SW480 (cell line): ENCODE measurements around the gene OMD.

ENCODE experiments used
- DNase-seq: peaks from one replicate; pipeline ENCODE4 v3.0.0-alpha.2; 2016; ENCODE audit warnings: low spot score

OMD gene, protein sequence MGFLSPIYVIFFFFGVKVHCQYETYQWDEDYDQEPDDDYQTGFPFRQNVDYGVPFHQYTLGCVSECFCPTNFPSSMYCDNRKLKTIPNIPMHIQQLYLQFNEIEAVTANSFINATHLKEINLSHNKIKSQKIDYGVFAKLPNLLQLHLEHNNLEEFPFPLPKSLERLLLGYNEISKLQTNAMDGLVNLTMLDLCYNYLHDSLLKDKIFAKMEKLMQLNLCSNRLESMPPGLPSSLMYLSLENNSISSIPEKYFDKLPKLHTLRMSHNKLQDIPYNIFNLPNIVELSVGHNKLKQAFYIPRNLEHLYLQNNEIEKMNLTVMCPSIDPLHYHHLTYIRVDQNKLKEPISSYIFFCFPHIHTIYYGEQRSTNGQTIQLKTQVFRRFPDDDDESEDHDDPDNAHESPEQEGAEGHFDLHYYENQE

DNA sequence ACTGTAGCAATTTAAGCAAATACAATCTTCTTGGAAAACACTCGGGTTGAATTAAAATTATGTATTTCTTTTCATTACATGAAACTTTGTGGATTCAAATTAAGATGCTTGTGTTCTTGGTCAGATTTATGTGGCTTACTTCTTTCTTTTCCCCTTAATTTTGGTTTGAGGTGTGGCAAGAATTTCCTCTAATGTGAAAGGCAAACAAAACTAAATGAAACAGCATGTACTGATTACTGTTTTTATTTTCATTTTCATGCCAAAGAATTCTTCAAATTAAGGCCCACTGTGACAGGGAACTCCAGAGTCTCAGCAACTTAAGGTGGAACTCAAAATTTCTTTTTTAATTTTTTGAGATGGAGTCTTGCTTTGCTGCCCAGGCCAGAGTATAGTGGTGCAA lies at the start of gene OMD:
TSS of gene OMD (minus strand) at position 132 of the 400 bp plus-strand sequence. CDS start 6,913 bp downstream, outside the sequence.
- DNase-seq = no peak

DNA sequence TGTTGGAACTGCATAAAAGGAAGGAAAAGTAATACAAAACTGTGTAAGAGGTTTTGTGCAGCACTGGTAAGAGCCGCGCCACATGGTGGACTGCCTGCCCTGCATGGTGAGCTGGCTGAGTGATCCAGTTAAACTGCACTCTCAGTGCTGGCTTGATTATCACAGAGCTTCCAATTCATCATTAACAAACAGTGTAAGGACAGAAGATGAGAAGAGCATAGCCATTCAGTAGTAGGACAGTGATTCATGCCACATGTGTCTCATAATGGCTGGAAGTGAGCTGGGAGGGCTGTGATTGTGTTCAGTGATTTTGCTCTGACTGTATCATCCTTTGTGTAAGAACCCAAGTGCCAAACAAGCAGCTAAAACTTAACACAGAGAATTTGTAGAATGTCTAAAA lies 43.9 kb upstream of the OMD start:
- no peak for DNase-seq

DNA sequence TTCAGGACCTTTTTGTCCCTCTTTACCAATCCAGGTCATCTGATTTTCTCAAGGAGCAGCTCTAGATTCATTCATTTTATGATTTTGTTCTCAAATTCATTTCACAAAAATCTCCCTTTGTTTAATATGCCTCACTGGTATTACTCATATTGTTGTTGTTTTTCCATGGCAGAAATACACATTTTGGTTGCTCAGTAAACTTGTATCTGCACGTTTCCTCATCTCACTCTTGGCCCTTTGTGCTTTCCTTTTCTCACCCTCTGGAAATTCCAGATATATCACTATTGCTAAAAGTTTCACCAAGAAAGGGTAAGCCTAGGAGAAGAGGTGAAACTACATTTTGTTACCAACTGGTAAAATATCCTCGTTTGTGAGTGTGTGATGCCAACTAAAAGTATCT lies 43.2 kb upstream of the OMD start:
- no peak for DNase-seq

DNA sequence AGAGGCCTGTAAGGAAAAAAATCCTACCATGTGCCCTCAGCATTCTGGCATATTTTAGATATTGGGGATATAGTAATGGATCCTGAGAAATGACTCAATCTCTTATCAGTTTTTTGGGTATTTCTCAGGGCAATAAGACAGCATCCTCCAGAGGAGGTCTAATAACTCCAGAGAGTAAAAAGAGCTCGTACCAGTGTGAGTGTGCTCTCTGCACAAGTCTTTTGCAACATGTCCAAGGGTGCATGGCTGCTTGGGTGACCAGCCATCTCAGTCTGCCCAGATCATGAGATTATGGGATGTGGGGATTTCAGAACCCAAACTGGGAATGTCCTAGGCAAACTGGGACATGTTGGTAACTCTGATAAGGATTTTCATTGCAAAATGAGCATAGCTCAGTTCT lies 42.8 kb upstream of the OMD start:
- no peak for DNase-seq

DNA sequence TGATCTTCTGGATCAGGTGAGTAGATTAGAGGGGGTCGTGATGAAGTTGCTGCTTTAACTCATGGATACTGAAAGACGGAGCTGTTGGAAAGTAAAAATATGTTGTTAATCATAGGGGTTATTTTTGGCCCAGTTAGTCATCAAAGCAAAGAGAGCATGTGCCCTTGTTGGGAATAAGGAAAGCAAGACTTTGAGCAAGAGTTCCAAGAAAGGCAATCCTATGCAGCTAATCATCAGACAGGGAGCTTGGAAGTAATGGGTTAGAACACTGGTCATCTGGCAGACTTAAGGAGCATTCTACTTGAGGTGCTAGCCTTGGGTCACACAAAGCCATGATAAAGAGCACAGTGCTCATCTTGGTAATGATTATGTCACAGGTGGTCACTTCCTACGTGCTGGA lies 39.7 kb upstream of the OMD start:
- no peak for DNase-seq

DNA sequence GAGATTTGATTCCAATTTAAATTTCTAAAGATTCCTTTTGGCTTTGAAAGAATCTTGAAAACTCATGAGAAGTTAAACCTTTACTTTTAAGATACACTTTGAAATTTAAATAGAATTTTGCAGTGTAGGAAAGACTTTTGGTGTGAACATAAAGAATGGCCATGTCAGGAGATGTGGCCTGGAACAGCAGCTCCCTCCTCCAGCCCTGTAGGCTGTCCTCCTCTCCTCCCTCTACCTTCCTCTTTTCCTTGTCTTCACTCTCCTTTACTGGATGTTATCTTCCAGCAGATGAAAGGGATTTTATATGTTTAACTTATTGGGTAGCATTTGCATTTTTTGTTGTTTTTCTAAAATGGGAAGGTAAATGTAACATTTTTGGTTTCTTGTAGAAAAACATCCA lies 39.1 kb upstream of the OMD start:
- no peak for DNase-seq

DNA sequence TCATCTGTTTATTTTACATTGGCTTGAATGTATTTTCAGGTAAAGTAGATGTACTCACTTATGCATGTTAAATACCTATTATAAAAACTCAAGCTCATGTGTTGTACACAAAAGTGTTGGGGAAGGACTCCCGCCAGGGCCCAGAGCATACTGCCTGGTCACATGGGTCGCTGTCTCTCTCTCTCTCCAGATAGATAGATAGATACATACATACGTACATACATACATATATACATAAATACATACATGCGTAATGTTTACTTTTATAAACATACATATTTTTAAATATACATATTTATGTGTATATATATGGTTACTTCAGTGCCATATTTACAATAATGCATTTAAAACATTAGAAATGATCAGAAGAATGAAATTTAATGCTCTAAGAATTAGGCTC lies 33.3 kb upstream of the OMD start:
- DNase-seq = no peak

DNA sequence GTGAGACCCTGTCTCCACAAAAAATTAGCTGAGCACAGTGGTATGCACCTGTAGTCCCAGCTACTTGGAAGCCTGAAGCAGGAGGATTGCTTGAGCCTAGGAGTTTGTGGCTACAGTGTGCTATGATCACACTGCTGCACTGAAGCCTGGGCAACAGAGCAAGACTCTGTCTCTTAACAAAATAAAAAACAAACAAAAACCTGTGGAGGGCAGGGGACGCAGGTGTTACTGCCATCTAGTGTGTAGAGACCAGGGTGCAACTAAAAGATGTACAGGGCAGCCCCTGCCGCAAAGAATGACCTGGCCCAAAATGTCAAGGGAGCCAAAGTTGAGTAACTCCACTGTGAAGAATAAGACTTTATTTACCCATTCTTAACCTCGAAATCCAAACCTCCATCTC lies 30.9 kb upstream of the OMD start:
- DNase-seq = no peak

DNA sequence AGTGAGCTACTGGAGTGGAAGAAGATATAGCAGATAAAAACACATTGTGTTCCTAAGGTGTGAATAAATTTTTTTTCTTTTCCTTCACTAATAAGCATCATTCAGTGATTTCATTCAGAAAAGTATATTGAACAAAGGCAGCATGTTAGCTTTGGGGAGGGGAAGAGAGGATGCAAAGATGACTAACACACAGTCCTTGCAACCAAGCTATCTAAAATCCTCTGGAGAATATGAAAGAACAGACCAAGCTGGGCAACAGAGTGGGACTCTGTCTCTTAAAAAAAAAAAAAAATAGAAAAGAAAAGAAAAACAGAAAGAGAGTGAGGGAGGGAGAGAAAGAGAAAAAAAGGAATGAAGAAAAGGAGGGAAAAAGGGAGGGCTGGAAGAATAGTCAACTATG lies 22.3 kb upstream of the OMD start:
- no peak for DNase-seq

DNA sequence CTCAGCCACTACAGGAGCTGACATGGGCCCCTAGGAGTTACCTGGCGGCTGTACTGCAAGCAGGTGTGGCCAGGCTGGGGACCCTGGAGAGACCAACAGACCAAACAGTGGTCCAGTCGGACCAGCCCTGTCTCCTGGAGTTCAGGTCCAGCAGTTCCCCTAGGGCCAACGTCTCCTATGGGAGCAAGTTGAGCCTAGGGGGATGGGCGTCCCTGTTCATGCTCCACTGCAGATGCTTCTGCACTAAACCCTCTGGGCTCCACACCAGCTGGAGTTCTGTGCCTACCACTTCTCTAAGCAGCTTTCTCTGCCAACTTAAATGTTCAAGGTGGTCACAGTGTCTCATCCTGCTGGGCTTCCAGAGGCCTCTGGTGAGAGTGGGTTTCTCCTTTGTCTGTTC lies 20.6 kb upstream of the OMD start:
- DNase-seq = no peak

DNA sequence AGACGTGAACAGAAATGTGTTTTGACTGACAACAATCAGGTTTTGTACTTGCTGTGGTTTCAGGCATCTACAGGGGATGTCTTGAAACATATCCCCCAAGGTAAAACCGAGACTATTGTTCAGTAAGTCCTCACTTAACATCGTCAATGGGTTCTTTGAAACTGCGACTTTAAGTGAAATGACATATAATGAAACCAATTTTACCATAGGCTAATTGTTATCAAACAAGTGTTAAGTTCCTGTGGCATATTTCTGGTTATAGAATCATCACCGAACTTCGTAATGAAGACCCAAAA lies 16.4 kb upstream of the OMD start:
- no peak for DNase-seq

DNA sequence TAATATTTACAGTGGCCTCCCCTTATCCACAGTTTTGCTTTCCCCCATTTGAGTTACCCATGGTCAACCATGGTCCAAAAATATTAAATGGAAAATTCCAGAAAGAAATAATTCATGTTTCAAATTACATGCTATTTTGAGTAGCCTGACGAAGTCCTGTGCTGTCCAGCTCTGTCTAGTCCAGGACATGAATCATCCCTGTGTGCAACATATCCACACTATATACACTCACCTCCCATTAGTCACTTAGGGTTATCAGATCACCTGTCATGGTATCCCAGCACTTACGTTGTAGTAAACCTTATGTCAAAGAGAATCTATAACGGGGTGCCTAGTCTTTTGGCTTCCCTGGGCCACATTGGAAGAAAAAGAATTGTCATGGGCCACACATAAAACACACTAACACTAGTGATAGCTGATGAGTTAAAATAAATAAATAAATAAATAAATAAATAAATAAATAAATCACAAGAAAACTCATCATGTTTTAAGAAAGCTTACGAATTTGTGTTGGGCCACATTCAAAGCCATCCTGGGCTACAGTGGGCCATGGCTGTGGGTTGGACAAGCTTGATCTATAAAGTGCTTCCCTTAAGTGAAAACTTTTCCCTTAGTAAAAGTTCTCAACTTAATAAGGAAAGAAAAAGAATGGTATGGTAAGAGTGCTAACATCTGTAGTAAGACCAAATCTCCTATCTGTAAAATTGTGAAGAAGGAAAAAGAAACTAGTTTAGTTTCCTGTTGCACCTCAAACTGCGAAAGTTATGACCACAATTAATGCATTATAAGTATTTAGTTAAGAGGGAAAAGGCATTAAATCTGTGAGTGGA lies 15.9 kb upstream of the OMD start:
- peak; percentile 17 for DNase-seq

DNA sequence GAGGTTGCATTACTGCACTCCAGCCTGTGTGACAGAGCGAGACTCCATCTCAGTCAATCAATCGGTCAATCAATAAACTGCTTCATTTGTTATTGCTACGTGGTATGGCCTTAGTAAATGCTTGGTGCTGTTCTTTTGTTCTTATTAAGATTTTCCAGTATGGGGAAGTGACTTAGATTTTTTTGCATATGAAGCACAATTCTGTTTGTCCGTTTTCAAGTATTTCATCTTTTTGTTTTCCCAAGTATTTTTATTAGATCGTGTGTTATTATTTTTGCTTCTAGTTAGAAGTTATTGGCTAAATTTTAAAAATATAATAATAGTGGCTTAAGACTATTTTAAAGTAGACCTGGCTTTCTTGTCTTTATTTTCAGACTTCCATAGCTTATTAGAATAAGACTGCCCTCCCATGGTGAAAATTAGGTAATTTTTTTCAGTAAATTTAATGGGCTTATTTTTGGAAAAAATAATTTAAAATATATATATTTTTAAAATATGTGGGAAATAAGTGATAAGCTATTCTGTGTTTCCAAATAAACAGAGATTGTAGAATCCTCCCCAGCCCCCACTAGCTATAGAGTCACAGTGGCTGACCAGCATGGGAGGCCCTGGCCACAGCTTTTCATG lies 14.7 kb upstream of the OMD start:
- DNase-seq = no peak

DNA sequence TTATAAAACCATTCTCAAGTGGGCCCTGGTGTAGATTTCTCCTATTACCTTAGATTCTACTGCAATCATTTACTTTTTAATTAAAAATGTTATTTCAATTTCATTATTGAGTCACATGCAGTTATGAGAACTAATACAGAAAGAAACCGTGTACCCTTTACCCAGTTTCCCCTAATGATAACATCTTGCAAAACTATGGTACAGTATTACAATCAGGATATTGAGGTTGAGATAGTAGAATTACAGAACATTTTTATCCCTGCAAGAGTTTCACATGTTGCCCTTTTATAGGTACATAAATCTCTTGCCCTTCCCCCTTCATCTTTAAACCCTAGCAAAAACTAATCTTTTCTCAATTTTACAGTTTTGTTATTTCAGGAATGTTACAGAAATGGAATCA lies 11.0 kb upstream of the OMD start:
- no peak for DNase-seq

DNA sequence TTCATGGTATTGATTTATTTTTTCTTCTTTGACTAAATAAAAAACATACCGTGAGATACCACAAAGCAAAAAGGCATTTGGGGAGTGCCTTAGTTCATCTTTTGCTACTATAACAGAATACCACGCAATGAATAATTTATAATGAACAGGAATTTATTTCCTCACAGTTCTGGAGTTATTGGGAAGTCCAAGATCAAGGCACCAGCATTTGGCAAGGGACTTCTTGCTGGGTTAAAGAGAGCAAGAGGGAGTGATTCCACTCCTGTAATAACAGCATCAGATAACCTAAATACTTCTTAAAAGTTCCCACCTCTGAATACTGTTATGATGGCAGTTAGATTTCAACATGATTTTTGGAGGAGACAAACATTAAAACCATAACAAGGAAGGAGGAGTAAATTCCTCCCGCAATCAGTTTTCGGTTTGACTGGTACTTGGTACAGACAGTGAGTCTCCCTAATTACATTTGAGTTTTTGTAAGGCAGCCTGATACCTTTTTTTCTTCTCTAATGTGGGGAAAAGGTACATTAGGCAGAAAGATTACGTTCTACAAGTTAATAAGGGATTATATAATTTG lies 8.8 kb upstream of the OMD start:
- no peak for DNase-seq

DNA sequence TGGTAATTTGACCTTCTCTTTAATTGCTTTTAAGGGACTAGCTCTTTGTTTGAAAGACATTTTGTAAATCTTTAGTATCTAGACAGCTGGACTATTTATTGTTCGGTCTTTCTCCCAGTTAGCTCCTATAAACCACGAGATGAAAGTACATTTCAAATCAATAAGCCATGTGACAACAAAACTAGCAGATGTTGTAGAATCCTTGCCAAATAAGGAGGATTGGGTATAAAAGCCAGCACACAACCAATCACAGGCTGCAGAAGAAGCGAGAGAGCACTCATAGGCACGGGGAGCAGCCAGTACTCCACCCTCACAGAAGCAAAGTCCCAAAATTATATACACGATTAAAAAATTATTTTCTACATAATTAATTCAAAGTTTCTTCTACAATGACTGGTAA lies 8.1 kb upstream of the OMD start:
- no peak for DNase-seq

DNA sequence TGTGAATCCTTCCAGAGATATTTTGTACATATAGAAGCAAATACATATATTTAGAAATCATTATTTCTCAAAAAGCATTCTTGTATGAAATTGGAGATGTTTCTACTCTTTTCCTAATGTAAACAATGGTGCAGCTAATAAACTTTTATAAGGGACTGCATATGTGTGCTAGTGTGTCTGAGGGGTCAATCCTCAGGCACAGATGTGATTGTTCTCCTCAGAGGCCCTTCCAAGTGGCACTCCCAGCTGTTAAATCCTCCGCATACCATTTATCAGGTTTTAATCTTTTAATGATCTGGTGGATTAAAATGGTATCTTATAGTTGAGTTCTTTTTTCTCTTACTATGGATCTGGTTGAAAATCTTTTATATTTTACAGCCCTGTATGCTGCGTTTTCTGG lies 5.6 kb upstream of the OMD start:
- no peak for DNase-seq

DNA sequence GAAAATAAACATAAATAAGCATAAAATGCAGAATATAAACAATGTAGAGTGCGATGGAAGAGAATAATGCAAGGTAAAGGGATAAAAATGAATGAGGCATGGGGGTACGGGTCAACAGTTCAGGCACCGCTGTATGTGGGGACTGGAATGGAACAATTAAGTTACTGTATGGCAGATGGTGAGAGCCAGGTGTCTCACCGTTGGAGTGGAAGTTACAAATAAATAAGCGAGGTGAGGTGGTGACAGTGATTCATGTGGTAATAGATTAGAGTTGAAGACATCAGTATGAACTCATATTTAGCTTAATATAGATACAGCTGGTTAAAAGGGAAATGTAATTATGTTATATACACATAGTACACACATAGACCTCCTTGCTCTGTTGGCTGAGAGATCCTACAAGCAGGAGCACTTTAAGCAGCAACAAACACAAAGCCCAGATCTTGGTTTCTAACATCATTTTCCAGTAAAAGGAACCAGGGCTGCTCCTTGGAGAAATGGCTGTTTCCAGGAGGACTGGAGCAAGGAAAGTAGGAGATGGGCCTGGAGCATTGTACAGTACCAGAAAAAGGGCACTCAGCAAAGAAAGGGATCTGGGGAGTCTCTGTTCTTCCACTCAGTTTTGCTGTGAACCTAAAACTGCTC lies 2.4 kb upstream of the OMD start:
- peak; percentile 62 for DNase-seq

DNA sequence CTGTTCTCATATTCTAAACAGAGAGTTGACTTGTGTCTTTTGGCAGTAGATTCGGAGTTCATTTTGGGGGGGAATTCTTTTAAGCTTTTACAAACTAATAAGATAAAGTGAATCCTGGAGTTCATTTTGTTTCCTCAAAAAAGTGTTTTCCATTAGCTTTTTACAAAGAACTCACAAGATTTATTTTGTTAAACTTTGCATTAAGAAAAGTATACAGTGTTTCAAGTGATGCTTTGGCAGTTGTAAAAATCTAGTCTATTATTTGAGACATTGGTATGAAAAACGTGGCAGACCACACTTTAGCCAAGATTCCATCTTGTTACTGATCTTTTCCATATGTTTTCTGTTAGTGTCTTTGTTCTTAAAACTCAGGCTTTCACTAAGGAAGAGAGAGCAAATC lies 1.2 kb upstream of the OMD start:
- DNase-seq = no peak

DNA sequence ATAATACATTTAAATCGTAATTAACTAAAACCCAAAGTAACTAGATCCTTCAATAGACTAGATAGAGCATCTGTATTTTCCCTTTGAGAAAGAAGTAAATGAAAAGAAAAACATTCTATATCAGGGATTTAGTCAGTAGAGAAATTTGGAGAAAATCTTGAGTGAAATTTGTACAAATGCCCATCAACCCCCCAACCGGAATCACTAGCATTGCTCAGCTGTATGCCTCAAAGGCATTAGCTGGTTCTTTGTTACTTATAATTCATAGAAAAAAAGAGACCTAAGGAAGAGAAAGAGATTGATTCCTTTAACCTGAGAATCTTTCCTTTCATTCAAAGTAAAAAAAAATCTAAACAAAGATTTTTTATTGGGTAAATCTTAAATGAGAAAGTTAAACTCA lies 659 bp downstream of the OMD start:
- no peak for DNase-seq

DNA sequence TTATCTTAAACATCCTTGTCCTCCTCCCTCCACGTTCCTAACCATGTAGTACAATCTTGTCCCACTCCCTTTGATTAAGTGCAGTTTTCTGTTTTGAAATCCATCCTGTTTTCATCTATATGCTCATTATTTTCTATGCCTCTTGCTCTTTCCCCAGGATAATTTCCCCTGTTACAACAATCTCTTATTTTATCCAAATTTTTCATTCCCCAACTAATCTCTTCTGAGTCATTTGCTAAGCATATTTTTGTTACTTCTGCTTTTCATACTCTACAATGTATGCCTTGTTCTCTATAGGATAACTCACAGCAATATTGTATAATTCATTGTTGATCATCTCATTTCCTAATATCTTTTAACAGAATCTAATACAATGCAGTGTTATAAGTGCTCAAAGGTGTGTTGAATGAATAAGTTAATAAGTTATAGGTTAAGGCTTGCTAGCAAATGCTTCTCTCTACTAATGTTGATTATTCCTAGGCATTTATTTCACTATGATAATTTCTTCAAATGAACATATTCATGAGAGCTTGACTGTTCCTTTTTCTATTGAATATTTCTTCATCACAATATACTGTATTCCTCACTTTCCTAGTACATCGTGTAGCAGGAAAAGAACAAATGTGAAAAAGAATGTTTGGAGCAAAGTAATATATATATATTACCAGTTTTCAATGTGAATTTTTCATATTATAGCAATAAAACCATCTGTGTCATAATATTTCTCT lies 1.5 kb downstream of the OMD start:
- no peak for DNase-seq

DNA sequence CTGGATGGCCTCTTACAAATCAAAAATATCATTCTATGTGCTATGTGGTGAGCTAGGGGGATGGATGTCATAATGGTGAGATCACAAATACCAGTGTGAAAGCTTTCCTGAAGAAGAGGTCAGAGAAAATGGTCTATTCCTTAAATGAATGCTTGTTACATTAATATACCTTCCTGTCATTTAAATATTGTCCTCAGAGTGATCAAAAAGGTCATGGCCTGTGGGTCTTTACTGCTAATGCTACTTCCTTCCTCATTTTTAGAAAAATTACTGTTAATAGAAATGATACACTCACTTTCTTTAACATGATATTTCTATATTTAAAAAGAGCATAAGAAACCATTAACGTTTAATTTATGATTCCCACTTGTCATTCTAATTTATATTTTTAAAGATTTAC lies 9.7 kb downstream of the OMD start:
- no peak for DNase-seq
